Measurements from ENCODE around the gene TJP1. TPM values are rescaled to one million over a fixed set of nuclear protein-coding genes. Genes with fewer than 3 reads are reported as not detected.

The TJP1 gene
- total RNA-seq, 1 experiment from 2014 or later = 140 TPM

DNA sequence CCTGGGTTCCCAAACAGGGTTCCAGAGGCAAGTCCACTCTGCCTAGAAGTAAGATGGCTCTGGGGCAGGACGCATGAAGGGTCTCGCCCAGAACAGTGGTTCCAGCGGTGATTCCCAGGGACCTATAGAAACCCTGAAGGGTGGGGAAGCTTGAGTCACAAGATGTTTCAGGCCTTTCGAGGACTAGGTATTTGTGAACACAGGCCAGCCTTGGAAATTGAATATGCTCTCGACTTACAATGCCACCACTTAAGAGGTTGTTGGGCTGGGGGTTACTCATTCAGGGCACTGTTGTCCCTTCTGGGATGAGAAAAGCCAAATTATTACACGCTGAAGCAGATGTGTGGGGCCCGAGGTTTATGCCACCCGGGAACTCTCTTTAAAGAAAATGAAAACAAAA is 152.0 kb downstream of the TJP1 start:
- Mint-ChIP-seq H3K4me3 (no peak overlapping the region), H3K36me3 (ENCODE audit: insufficient read depth in 1 of 3, low read depth in 3 of 3) (no peaks in the 10 kb centered on the region), H3K27ac (no peak overlapping the region), H3K4me1 (peaks cover 26 to 36% of the 10 kb centered on the region in 2 experiments), H3K9me3 (no peaks in the 10 kb centered on the region), H3K27me3 (ENCODE audit: low read depth) (no peaks in the 10 kb centered on the region)
- Histone ChIP-seq H3K9ac (ENCODE audit: extremely low read depth, insufficient read length, low read length) (no peak overlapping the region), H3K27ac (ENCODE audit: insufficient read length, low read depth, low read length) (no peak overlapping the region), H3K79me2 (ENCODE audit: insufficient read depth, low read length) (no peaks in the 10 kb centered on the region), H3K4ac (ENCODE audit: low read depth, low read length) (no peak overlapping the region), H2AFZ (ENCODE audit: low read length) (no peak overlapping the region), H3K4me1 (ENCODE audit: insufficient read depth, low read length) (peaks cover 10% of the 10 kb centered on the region; the same call in 1 of the 2 replicates), H2BK20ac (ENCODE audit: low read depth, low read length, poor library complexity, severe bottlenecking) (no peak overlapping the region), H2BK12ac (ENCODE audit: insufficient read length, low read depth, low read length) (no peak overlapping the region), H3K27me3 (ENCODE audit: insufficient read depth, low read length) (no peaks in the 10 kb centered on the region), H2BK5ac (ENCODE audit: insufficient read length, low read length) (no peak overlapping the region), H2AK5ac (ENCODE audit: insufficient read length, low read length) (no peak overlapping the region), H3K4me2 (ENCODE audit: insufficient read depth, insufficient read length, low read length) (no peak overlapping the region), H3K9me3 (ENCODE audit: control insufficient read depth, low read depth, low read length) (no peaks in the 10 kb centered on the region), H4K91ac (ENCODE audit: insufficient read length, low read depth, low read length) (no peak overlapping the region), H4K20me1 (ENCODE audit: control insufficient read depth, insufficient read depth, insufficient read length) (no peaks in the 10 kb centered on the region), H3K14ac (ENCODE audit: insufficient read depth, low read length) (no peak overlapping the region), H4K5ac (ENCODE audit: insufficient read length, low read depth, low read length) (no peak overlapping the region), H2BK120ac (ENCODE audit: low read depth, low read length, poor library complexity, severe bottlenecking) (no peak overlapping the region), H4K8ac (replicated peaks; ENCODE audit: insufficient read length, low read depth, low read length) (no peak overlapping the region), H3K56ac (ENCODE audit: insufficient read length, low read depth, low read length) (no peak overlapping the region), H3K18ac (ENCODE audit: insufficient read length, low read depth, low read length) (no peak overlapping the region), H3K79me1 (ENCODE audit: insufficient read depth, low read depth, low read length, poor library complexity, severe bottlenecking) (no peaks in the 10 kb centered on the region), H2BK15ac (ENCODE audit: low read depth, low read length) (no peak overlapping the region), H3K23ac (ENCODE audit: insufficient read length, low read depth, low read length) (no peak overlapping the region), H3T11ph (ENCODE audit: low read length) (no peak overlapping the region), H3K23me2 (ENCODE audit: insufficient read length, low read depth, low read length, poor library complexity, severe bottlenecking) (peaks cover 5% of the 10 kb centered on the region)
- WGBS (ENCODE audit: extremely low coverage, insufficient read length, low lambda C conversion rate) = no CpG with 5 or more reads among the region's 8 CpGs
- no peak for DNase-seq
- TF ChIP-seq, protein P1, sequence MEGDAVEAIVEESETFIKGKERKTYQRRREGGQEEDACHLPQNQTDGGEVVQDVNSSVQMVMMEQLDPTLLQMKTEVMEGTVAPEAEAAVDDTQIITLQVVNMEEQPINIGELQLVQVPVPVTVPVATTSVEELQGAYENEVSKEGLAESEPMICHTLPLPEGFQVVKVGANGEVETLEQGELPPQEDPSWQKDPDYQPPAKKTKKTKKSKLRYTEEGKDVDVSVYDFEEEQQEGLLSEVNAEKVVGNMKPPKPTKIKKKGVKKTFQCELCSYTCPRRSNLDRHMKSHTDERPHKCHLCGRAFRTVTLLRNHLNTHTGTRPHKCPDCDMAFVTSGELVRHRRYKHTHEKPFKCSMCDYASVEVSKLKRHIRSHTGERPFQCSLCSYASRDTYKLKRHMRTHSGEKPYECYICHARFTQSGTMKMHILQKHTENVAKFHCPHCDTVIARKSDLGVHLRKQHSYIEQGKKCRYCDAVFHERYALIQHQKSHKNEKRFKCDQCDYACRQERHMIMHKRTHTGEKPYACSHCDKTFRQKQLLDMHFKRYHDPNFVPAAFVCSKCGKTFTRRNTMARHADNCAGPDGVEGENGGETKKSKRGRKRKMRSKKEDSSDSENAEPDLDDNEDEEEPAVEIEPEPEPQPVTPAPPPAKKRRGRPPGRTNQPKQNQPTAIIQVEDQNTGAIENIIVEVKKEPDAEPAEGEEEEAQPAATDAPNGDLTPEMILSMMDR (conservative IDR thresholded peaks at IDR 0.05) = no peak
